ENCODE data around the gene MMP14. TPM values are rescaled to one million over a fixed set of nuclear protein-coding genes. Genes with fewer than 3 reads are reported as not detected.

MMP14 gene
- total RNA-seq, 2 experiments from 2014 or later: 1.9 to 3.1 TPM

- Mint-ChIP-seq H3K36me3 (ENCODE audit: low read depth) (no peaks in the 10 kb centered on the region), H3K4me3 (no peak overlapping the region), H3K9me3 (no peaks in the 10 kb centered on the region), H3K4me1 (ENCODE audit: low read depth) (peaks cover 6% of the 10 kb centered on the region), H3K27me3 (peaks cover 21% of the 10 kb centered on the region), H3K27ac (no peak overlapping the region)
- DNase-seq (no peak), ATAC-seq (no peak)
- TF ChIP-seq CTCF (IDR thresholded peaks at IDR 0.05): no peak
- ChIA-PET CTCF (no interaction called here), POLR2A (no interaction called here)
- intact Hi-C loops (cut with micrococcal nuclease): no loop called here
Measured at GRCh38 chr14:22793976-22794375, 42.4 kb upstream of the MMP14 start.

- Mint-ChIP-seq H3K27ac (no peak overlapping the region), H3K4me1 (ENCODE audit: low read depth) (peaks cover 6% of the 10 kb centered on the region), H3K4me3 (no peak overlapping the region), H3K9me3 (no peaks in the 10 kb centered on the region), H3K27me3 (peaks cover 23% of the 10 kb centered on the region), H3K36me3 (ENCODE audit: low read depth) (no peaks in the 10 kb centered on the region)
- DNase-seq: no peak
- POLR2A ChIA-PET: no interaction called here
- no peak for ATAC-seq
- CTCF ChIA-PET: no interaction called here
- intact Hi-C loops (cut with micrococcal nuclease): no loop called here
- TF ChIP-seq CTCF (IDR thresholded peaks at IDR 0.05): no peak
Measured at GRCh38 chr14:22794551-22794951, 41.8 kb upstream of the MMP14 start.

GRCh38 chr14:22796087-22796707, 40.2 kb upstream of the MMP14 start:
- Mint-ChIP-seq H3K4me1 (ENCODE audit: low read depth) (no peaks in the 10 kb centered on the region), H3K27ac (no peak overlapping the region), H3K36me3 (ENCODE audit: low read depth) (no peaks in the 10 kb centered on the region), H3K9me3 (no peaks in the 10 kb centered on the region), H3K27me3 (peaks cover 34% of the 10 kb centered on the region), H3K4me3 (no peak overlapping the region)
- no peak for TF ChIP-seq CTCF (IDR thresholded peaks at IDR 0.05)
- intact Hi-C loops (cut with micrococcal nuclease): no loop called here
- DNase-seq (no peak), ATAC-seq (no peak)
- ChIA-PET POLR2A (no interaction called here), CTCF (interaction anchor here (0.9 kb wide), 1 partner anchor 68 kb away, joined by 4 read pairs; no protein-coding TSS in a partner anchor)

GRCh38 chr14:22797017-22797917, 39.1 kb upstream of the MMP14 start:
- CTCF ChIA-PET: interaction anchor here (0.9 kb wide), 1 partner anchor 69 kb away, joined by 4 read pairs; no protein-coding TSS in a partner anchor
- ATAC-seq (no peak), DNase-seq (no peak)
- POLR2A ChIA-PET: interaction anchor here (0.8 kb wide), 1 partner anchor 58 kb away, joined by 3 read pairs; no protein-coding TSS in a partner anchor
- H3K27ac Mint-ChIP-seq: no peak overlapping the region
- TF ChIP-seq CTCF (IDR thresholded peaks at IDR 0.05): no peak
- intact Hi-C loops (cut with micrococcal nuclease): no loop called here
- no peaks in the 10 kb centered on the region for H3K4me1 Mint-ChIP-seq (ENCODE audit: low read depth)
- peaks cover 34% of the 10 kb centered on the region for H3K27me3 Mint-ChIP-seq
- H3K9me3 Mint-ChIP-seq: no peaks in the 10 kb centered on the region
- no peak overlapping the region for H3K4me3 Mint-ChIP-seq
- H3K36me3 Mint-ChIP-seq (ENCODE audit: low read depth): no peaks in the 10 kb centered on the region

GRCh38 chr14:22798528-22798927, 37.9 kb upstream of the MMP14 start:
- no peak overlapping the region for H3K27ac Mint-ChIP-seq
- intact Hi-C loops (cut with micrococcal nuclease): no loop called here
- H3K4me1 Mint-ChIP-seq (ENCODE audit: low read depth): no peaks in the 10 kb centered on the region
- ATAC-seq: no peak
- no peak for TF ChIP-seq CTCF (IDR thresholded peaks at IDR 0.05)
- POLR2A ChIA-PET: no interaction called here
- no peak overlapping the region for H3K4me3 Mint-ChIP-seq
- DNase-seq: no peak
- H3K9me3 Mint-ChIP-seq: no peaks in the 10 kb centered on the region
- H3K27me3 Mint-ChIP-seq: peaks cover 39% of the 10 kb centered on the region
- CTCF ChIA-PET: no interaction called here
- no peaks in the 10 kb centered on the region for H3K36me3 Mint-ChIP-seq (ENCODE audit: low read depth)
